Esophagus squamous epithelium (tissue), 5 donors: Measurements from ENCODE around the gene PI4KA. TPM values are rescaled to one million over a fixed set of nuclear protein-coding genes. Genes with fewer than 3 reads are reported as not detected.

Experiments
- DNase-seq: peaks from one replicate; lab custom pipeline; 2025; lab: John Stamatoyannopoulos, UW
- H3K27ac ChIP-seq, 4 donors: fragments of 200-600 bp; sonication (generic); one replicate each; pipeline ENCODE4 v1.5.1; 2016 to 2019; ENCODE audit warnings: mild to moderate bottlenecking in 1 of 4
- H3K27me3 ChIP-seq, 4 donors: fragments of 200-600 bp; sonication (generic); 1 replicate in 3 of 4; 2 replicates in 1 of 4; pipeline versions ENCODE4 v1.5.1 to v1.6.0; 2017 to 2021; ENCODE audit warnings: antibody characterized with exemption in 1 of 4
- H3K36me3 ChIP-seq, 3 donors: fragments of 200-600 bp; sonication (generic); one replicate each; pipeline ENCODE4 v1.5.1; 2016 to 2019
- H3K4me1 ChIP-seq, 3 donors: fragments of 200-600 bp; sonication (generic); one replicate each; pipeline ENCODE4 v1.5.1; 2017 to 2019
- H3K4me3 ChIP-seq, 4 donors: fragments of 200-600 bp; sonication (generic); 1 replicate in 3 of 4; 2 replicates in 1 of 4; pipeline ENCODE4 v1.5.1; 2016 to 2019; ENCODE audit warnings: mild to moderate bottlenecking in 2 of 4, moderate library complexity in 1 of 4
- H3K9me3 ChIP-seq, 3 donors: fragments of 200-600 bp; sonication (generic); one replicate each; pipeline ENCODE4 v1.5.1; 2016 to 2019
- POLR2A ChIP-seq, 4 donors: fragments of 450-650 bp; IDR thresholded peaks; one replicate each; pipeline ENCODE4 v1.6.1; 2017; ENCODE audit warnings: antibody characterized with exemption in 4 of 4, mild to moderate bottlenecking in 4 of 4, moderate library complexity in 3 of 4
- WGBS, 2 donors: methylation state at CpG; one replicate each; pipeline ENCODE4 v1.1.5; 2018; 5-methylcytosine and 5-hydroxymethylcytosine counted together
- intact Hi-C: fragments of 100-400 bp; cut with DNase I; formaldehyde crosslinking; loops from one replicate; pipeline ENCODE4 v1.15.0; 2022
- total RNA-seq, 4 donors: library from RNA; depleted of rRNA; stranded (reverse); fragments of >200 nt; gene quantifications; one replicate each; pipeline ENCODE4 v1.1.0, GENCODE V29; 2016
- TF ChIP-seq, protein P1 (sequence below), 6 experiments: fragments of 450-650 bp in 4 of 6; fragments of 200-600 bp in 2 of 6; sonication (generic) in 2 of 6; IDR thresholded peaks; one replicate each; pipeline ENCODE4 v1.5.1; 2016 to 2019; ENCODE audit warnings: antibody characterized with exemption in 6 of 6, mild to moderate bottlenecking in 4 of 6, moderate library complexity in 4 of 6
- donor health status: DM: yes; HTN: yes; CAD: no.

PI4KA gene
- total RNA-seq, 4 donors from 2014 or later, result 25.4 to 48.6 (median 33.8) TPM

DNA sequence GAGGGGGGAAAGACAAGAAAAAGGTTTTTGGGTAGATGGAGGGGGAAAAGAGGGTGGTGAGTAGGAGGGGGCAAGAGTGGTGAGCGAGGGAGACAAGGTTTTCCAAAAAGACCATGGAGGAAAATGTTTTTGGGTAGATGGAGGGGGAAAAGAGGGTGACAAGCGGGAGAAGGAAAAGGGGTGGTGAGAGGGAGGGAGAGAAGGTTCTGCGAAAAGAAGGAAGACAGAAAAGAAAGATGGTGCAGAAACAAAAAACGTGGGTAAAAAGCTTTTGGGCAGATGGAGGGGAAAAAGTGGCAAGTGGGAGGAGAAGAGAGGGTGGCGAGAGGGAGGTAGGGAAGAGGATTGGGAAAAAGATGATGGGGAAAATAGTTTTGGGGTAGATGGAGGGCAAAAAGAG lies 200.6 kb downstream of the PI4KA start:
- WGBS, 2 donors, result 62 to 67% methylated on average over 5 of the region's 5 CpGs
- no peak overlapping the region for H3K4me3 ChIP-seq
- intact Hi-C loops, result no loop called here

More for the DNA sequence above, 200.6 kb downstream of the PI4KA start:
- peaks cover 0 to 19% (median 0%) of the 10 kb centered on the region in 4 donors for H3K27me3 ChIP-seq
- no peak for DNase-seq
- TF ChIP-seq, protein P1, sequence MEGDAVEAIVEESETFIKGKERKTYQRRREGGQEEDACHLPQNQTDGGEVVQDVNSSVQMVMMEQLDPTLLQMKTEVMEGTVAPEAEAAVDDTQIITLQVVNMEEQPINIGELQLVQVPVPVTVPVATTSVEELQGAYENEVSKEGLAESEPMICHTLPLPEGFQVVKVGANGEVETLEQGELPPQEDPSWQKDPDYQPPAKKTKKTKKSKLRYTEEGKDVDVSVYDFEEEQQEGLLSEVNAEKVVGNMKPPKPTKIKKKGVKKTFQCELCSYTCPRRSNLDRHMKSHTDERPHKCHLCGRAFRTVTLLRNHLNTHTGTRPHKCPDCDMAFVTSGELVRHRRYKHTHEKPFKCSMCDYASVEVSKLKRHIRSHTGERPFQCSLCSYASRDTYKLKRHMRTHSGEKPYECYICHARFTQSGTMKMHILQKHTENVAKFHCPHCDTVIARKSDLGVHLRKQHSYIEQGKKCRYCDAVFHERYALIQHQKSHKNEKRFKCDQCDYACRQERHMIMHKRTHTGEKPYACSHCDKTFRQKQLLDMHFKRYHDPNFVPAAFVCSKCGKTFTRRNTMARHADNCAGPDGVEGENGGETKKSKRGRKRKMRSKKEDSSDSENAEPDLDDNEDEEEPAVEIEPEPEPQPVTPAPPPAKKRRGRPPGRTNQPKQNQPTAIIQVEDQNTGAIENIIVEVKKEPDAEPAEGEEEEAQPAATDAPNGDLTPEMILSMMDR (IDR thresholded peaks at IDR 0.05), result no peak
- TF ChIP-seq POLR2A (IDR thresholded peaks at IDR 0.05), result no peak
- no peaks in the 10 kb centered on the region for H3K36me3 ChIP-seq
- H3K27ac ChIP-seq, result no peak overlapping the region
- H3K4me1 ChIP-seq, result no peaks in the 10 kb centered on the region
- H3K9me3 ChIP-seq, result no peaks in the 10 kb centered on the region

Other genes with a start within 250 kb of the PI4KA start
- gene SERPIND1, start 84.7 kb downstream of the PI4KA start, total RNA-seq, result under 1 TPM in 2 of 4 donors, not detected in 2; 0.38 to 0.42 TPM
- 10 to 100 TPM; 13.0 to 19.6 (median 17.1) TPM for gene SNAP29, start 196 bp upstream of the PI4KA start, total RNA-seq
- gene CRKL, start 58.6 kb upstream of the PI4KA start, total RNA-seq, result 10 to 100 TPM; 38.2 to 46.2 (median 44.4) TPM
- gene AIFM3, start 108.4 kb upstream of the PI4KA start, total RNA-seq, result 1 to 10 TPM in 2 of 4 donors, under 1 TPM in 2; 0.30 to 1.9 (median 0.94) TPM
- 10 to 100 TPM; 15.3 to 44.4 (median 25.5) TPM for gene LZTR1, start 123.5 kb upstream of the PI4KA start, total RNA-seq
- 10 to 100 TPM; 13.2 to 38.7 (median 32.0) TPM for gene THAP7, start 143.3 kb upstream of the PI4KA start, total RNA-seq
- gene P2RX6, start 156.4 kb upstream of the PI4KA start, total RNA-seq, result under 1 TPM in 3 of 4 donors, not detected in 1; 0.18 to 0.76 (median 0.50) TPM
- gene SLC7A4, start 173.8 kb upstream of the PI4KA start, total RNA-seq, result 10 to 100 TPM in 1 of 4 donors, 1 to 10 TPM in 3; 2.5 to 11.7 (median 4.5) TPM
- under 1 TPM in 1 of 4 donors, not detected in 3; 0.04 TPM for gene LRRC74B, start 187.1 kb upstream of the PI4KA start, total RNA-seq